Measurements from ENCODE around the gene STXBP1. TPM values are rescaled to one million over a fixed set of nuclear protein-coding genes. Genes with fewer than 3 reads are reported as not detected.

The STXBP1 gene
- 16.0 and 19.0 TPM in 2 replicates for total RNA-seq

GRCh38 chr9:127611899-127612790 lies at the start of gene STXBP1:
Gene STXBP1 (plus strand): TSS chr9:127612277. CDS start chr9:127612404, 127 bp downstream.
- peak; percentile 40 for DNase-seq (ENCODE audit: low read depth, low spot score)

DNA sequence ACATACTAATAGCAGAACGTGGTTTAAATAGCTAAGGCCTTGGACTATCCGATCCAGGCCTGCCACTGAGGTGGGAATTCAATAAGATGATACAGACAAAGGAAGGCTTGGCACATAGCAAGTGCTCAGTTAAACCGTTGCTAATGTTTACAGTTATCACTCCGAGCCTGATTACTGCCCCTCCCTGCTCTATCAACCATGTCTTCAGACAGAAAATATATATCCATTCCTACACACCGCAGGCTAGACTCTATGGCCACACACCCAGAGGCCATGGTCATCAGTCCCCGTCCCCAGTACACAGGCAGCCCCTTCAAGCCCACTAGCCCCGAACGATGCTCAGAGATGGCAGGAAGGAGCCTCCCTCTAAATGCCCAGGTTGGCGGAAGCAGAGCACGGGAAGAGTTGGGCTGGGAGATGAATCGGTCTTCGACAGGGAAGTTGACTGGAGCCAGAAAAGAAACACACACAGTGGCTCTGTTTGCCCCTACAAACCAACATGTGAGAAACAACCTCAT lies 49.7 kb upstream of the STXBP1 start:
- no peak for DNase-seq (ENCODE audit: low read depth, low spot score)

DNA sequence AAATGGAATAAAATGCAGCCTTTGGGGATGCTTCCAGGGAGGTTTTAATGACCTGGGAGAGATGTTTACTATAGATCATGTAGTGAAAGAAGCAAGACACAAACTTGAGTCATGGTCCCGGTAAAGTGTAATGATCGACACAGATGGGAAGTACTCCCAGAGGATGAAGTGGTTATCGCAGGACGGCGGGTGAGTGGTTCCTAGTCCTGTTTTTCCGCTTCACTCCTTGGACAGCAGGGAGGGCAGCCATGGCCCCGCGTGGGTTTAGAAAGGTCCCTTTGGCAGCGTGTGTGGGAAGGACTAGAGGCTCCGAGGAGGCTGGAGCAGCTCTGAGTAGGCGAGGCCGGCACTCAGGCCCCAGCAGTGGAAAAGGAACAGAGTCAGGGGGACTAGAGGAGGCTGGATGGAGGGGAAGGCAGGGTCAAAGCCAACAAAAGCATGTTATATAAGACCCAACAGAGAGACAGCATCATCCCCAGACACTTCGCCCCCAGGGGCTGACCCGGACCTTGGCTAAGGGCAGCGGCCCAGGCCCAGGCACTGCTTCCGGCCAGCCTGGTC lies 49.2 kb upstream of the STXBP1 start:
- DNase-seq (ENCODE audit: low read depth, low spot score), result peak; percentile 64

- DNase-seq (ENCODE audit: low read depth, low spot score), result no peak
Measured at GRCh38 chr9:127563579-127563978, 48.5 kb upstream of the STXBP1 start.

GRCh38 chr9:127565231-127565630 lies 46.8 kb upstream of the STXBP1 start:
- DNase-seq (ENCODE audit: low read depth, low spot score), result no peak

GRCh38 chr9:127566351-127567001 lies 45.6 kb upstream of the STXBP1 start:
- no peak for DNase-seq (ENCODE audit: low read depth, low spot score)

DNA sequence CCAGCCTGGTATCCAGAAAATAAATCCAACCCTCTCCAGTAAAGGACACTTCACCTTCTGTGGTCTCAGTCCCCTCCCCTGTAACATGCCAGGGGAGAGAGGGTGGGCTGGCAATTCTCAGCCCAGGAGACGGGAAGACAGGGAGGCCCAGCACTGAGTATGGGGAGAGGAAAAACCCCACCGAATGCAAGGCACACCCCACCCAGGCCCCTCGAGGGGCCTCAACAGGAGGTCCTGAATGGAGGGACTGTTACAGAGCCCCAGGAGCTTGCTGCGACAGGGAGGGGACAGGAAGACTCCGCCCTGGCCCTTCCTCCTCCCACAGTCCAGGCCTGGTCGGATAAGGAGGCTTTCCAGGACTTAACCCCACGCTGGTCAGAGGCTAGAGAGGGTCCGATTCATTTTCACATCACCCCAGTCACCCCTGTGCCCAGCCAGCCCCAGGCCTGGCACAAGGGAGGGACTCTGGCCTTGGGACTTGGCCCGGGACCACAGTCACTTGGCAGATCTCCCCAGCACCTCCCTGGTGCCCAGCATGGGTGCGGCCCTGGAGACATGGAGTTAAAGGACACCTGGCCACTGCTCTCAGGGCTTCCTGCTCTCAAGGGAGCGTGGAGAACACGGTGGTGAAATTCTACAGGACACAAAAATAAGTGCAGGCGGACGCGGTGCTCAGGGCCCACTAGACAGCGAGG lies 44.9 kb upstream of the STXBP1 start:
- DNase-seq (ENCODE audit: low read depth, low spot score), result no peak

GRCh38 chr9:127567730-127568617 lies 44.1 kb upstream of the STXBP1 start:
- no peak for DNase-seq (ENCODE audit: low read depth, low spot score)

GRCh38 chr9:127568618-127568970 lies 43.5 kb upstream of the STXBP1 start:
- no peak for DNase-seq (ENCODE audit: low read depth, low spot score)

- DNase-seq (ENCODE audit: low read depth, low spot score), result no peak
Measured at GRCh38 chr9:127568971-127569885, 42.8 kb upstream of the STXBP1 start.

DNA sequence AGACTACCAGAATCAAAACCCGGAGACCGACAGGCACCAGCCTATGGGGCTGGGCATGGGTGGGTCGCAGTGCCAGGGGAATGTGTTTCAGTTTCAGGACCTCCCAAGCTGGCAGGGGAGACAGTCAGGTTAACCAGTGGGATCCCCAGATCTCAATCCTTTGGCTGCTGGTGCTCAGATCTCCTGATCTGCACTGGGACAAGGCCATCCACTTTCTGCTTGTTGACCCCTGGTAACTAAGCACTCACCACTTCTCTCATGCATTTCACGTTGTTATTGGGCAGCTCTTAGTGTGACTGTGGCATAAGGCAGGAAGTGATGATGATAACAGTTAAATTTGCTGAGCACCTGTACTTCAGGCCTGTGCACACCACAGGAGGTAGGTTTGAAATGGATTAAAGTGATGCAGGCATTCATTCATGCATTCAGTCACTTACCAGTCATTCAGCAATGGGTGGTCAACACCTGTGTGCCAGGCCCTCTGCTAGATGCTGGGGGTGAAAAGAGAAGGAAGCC lies 42.1 kb upstream of the STXBP1 start:
- DNase-seq (ENCODE audit: low read depth, low spot score), result no peak

- no peak for DNase-seq (ENCODE audit: low read depth, low spot score)
Measured at GRCh38 chr9:127570533-127571111, 41.5 kb upstream of the STXBP1 start.

GRCh38 chr9:127571971-127572370 lies 40.1 kb upstream of the STXBP1 start:
- no peak for DNase-seq (ENCODE audit: low read depth, low spot score)

- no peak for DNase-seq (ENCODE audit: low read depth, low spot score)
Measured at GRCh38 chr9:127572961-127573721, 38.9 kb upstream of the STXBP1 start.

- DNase-seq (ENCODE audit: low read depth, low spot score), result no peak
Measured at GRCh38 chr9:127574072-127574993, 37.7 kb upstream of the STXBP1 start.

- DNase-seq (ENCODE audit: low read depth, low spot score), result no peak
Measured at GRCh38 chr9:127575875-127576778, 36.0 kb upstream of the STXBP1 start.

Measured in pulmonary artery endothelial cell (primary cell).